Measurements from ENCODE around the gene PCDHGA9. TPM values are rescaled to one million over a fixed set of nuclear protein-coding genes. Genes with fewer than 3 reads are reported as not detected.

PCDHGA9 gene
- total RNA-seq, 6 donors from 2014 or later: 2.4 to 8.4 (median 4.5) TPM

DNA sequence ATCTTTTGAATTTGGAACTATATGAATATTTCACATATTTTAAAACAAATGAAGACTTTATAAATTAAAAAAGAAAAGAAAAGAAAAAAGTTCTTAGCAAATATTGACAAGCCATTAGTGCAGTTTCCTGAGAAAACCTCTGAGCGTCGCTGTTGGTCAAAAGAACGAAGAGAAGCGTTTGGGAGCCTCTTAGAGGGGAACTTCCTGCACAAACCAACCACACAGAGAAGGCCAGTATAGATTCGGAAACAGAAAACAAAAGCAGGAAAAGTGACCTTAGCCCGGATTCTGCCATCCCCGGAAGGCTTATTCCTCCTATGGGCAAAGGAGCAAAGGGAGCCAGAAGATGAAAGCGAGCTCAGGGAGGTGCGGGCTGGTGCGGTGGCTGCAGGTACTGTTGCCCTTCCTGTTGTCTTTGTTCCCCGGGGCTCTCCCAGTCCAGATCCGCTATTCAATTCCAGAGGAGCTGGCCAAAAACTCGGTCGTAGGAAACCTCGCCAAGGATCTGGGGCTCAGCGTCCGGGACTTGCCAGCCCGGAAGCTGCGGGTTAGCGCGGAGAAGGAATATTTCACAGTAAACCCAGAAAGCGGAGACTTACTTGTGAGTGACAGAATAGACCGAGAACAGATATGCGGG is 42.7 kb upstream of the PCDHGA9 start, which contains the start of gene PCDHGB2:
TSS of gene PCDHGB2 (plus strand) at position 205 of the 637 bp plus-strand sequence. CDS start at position 347, 142 bp downstream.
- H3K27me3 ChIP-seq: peaks cover 0 to 4% (median 0%) of the 10 kb centered on the region in 4 donors
- no peak for DNase-seq
- peak within 1 kb of the TSS in 3 of 4 donors; percentile 12 to 36 (median 21) for H3K4me3 ChIP-seq
- TF ChIP-seq, protein P1, sequence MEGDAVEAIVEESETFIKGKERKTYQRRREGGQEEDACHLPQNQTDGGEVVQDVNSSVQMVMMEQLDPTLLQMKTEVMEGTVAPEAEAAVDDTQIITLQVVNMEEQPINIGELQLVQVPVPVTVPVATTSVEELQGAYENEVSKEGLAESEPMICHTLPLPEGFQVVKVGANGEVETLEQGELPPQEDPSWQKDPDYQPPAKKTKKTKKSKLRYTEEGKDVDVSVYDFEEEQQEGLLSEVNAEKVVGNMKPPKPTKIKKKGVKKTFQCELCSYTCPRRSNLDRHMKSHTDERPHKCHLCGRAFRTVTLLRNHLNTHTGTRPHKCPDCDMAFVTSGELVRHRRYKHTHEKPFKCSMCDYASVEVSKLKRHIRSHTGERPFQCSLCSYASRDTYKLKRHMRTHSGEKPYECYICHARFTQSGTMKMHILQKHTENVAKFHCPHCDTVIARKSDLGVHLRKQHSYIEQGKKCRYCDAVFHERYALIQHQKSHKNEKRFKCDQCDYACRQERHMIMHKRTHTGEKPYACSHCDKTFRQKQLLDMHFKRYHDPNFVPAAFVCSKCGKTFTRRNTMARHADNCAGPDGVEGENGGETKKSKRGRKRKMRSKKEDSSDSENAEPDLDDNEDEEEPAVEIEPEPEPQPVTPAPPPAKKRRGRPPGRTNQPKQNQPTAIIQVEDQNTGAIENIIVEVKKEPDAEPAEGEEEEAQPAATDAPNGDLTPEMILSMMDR (IDR thresholded peaks at IDR 0.05): peak in 1 of 6 experiments; percentile 8
- TF ChIP-seq POLR2A (IDR thresholded peaks at IDR 0.05): no peak
- WGBS, 2 donors: 14% methylated on average over 24 of the region's 24 CpGs
- no peaks in the 10 kb centered on the region for H3K4me1 ChIP-seq
- ATAC-seq (ENCODE audit: low FRiP score in 2 of 2): peak in 1 of 2 donors; percentile 31
- H3K27ac ChIP-seq: no peak within 1 kb of the TSS
- peaks cover 52 to 95% (median 76%) of the 10 kb centered on the region in 4 donors for H3K9me3 ChIP-seq
- H3K36me3 ChIP-seq: no peaks in the 10 kb centered on the region

DNA sequence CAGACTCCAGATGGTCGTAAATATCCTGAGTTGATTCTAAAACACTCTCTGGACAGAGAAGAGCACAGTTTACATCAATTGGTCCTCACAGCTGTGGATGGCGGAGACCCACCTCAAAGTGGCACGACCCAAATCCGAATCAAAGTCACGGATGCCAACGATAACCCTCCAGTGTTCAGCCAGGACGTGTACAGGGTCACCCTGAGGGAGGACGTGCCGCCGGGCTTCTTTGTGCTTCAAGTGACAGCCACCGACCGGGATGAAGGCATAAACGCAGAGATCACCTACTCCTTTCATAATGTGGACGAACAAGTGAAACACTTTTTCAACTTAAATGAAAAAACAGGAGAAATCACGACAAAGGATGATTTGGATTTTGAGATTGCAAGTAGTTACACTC is 41.9 kb upstream of the PCDHGA9 start:
- no peak for ATAC-seq (ENCODE audit: low FRiP score in 2 of 2)
- Histone ChIP-seq H3K27ac (no peak overlapping the region), H3K9me3 (peaks cover 52 to 95% (median 76%) of the 10 kb centered on the region in 4 donors), H3K4me3 (peak overlapping the region in 1 of 4 donors; percentile 36), H3K4me1 (no peaks in the 10 kb centered on the region), H3K36me3 (no peaks in the 10 kb centered on the region), H3K27me3 (peaks cover 0 to 4% (median 0%) of the 10 kb centered on the region in 4 donors)
- TF ChIP-seq, protein P1 (IDR thresholded peaks at IDR 0.05): no peak
- TF ChIP-seq EP300 (IDR thresholded peaks at IDR 0.05) (no peak), POLR2A (IDR thresholded peaks at IDR 0.05) (no peak), POLR2AphosphoS5 (IDR thresholded peaks at IDR 0.05) (no peak)
- no peak for DNase-seq
- 38 to 47% methylated on average over 12 to 15 of the region's 15 CpGs for WGBS, 2 donors

DNA sequence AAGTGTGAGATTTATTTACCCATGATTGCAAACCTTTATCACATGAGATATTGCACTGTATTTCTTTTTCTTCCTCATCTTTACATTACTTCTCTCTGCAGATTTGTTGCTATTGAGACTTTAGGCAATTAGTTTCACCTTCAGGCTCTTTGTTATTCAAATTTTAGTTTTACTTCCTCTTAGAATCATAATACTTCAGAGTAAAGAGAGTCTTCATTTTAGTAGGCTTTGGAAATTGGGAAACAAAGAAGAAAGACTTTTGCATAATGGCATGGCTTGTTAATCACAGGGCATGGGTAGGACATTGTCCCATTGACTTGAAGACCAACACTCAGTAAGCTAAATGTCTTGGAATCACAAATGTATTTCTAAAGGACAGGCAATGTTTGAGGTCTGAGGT is 39.9 kb upstream of the PCDHGA9 start:
- H3K9me3 ChIP-seq: peaks cover 66 to 97% (median 76%) of the 10 kb centered on the region in 4 donors
- no peaks in the 10 kb centered on the region for H3K36me3 ChIP-seq
- ATAC-seq (ENCODE audit: low FRiP score in 2 of 2) (no peak), DNase-seq (no peak)
- H3K27ac ChIP-seq: no peak overlapping the region
- peaks cover 0 to 7% (median 0%) of the 10 kb centered on the region in 4 donors for H3K27me3 ChIP-seq
- TF ChIP-seq, protein P1 (IDR thresholded peaks at IDR 0.05): no peak
- TF ChIP-seq EP300 (IDR thresholded peaks at IDR 0.05) (no peak), POLR2A (IDR thresholded peaks at IDR 0.05) (no peak), POLR2AphosphoS5 (IDR thresholded peaks at IDR 0.05) (no peak)
- no peak overlapping the region for H3K4me3 ChIP-seq
- no peaks in the 10 kb centered on the region for H3K4me1 ChIP-seq

DNA sequence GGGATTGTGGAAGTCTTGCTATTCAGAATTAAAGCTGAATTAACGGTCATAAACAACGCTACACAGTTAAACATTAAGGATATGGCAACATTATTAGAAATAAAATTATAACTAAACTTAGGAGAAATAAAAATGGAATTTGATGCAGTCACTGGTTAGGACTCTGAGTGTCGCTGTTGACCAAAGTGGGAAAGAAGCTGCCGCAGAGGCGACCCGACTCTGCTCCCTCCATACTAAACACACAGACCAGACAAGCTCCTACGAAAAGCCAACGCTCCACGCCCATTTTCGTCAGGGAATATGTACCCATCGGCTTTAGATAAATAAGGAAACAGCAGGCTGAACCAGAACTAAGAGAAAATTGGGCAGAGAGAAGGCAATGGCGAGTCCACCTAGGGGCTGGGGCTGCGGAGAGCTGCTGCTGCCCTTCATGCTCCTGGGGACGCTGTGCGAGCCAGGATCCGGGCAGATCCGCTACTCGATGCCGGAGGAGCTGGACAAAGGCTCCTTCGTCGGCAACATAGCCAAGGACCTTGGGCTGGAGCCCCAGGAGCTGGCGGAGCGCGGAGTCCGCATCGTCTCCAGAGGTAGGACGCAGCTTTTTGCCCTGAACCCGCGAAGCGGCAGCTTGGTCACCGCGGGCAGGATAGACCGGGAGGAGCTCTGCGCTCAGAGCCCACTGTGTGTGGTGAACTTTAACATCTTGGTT is 38.5 kb upstream of the PCDHGA9 start, which contains the start of gene PCDHGA5:
TSS of gene PCDHGA5 (plus strand) at position 211 of the 709 bp plus-strand sequence. CDS start at position 380, 169 bp downstream.
- no peak within 1 kb of the TSS for H3K27ac ChIP-seq
- H3K4me3 ChIP-seq: no peak within 1 kb of the TSS
- H3K36me3 ChIP-seq: no peaks in the 10 kb centered on the region
- ATAC-seq (ENCODE audit: low FRiP score in 2 of 2) (no peak), DNase-seq (no peak)
- no peak for TF ChIP-seq POLR2A (IDR thresholded peaks at IDR 0.05)
- no peak for TF ChIP-seq EP300 (IDR thresholded peaks at IDR 0.05)
- no peak for TF ChIP-seq POLR2AphosphoS5 (IDR thresholded peaks at IDR 0.05)
- TF ChIP-seq, protein P1 (IDR thresholded peaks at IDR 0.05): no peak
- H3K9me3 ChIP-seq: peaks cover 66 to 89% (median 77%) of the 10 kb centered on the region in 4 donors
- H3K4me1 ChIP-seq: no peaks in the 10 kb centered on the region
- H3K27me3 ChIP-seq: peaks cover 0 to 7% (median 0%) of the 10 kb centered on the region in 4 donors
- 18 to 21% methylated on average over 33 to 34 of the region's 34 CpGs for WGBS, 2 donors

All from upper lobe of left lung (tissue), 6 donors.